Ishikawa (cell line): ENCODE data around the gene SSBP3.

Experiments used
- EP300 ChIP-seq: IDR thresholded peaks from 2 replicates; pipeline ENCODE4 v1.6.1; 2012; ENCODE audit warnings: borderline replicate concordance
- TAF1 ChIP-seq: IDR thresholded peaks from 2 replicates; pipeline ENCODE4 v1.6.1; 2012; ENCODE audit warnings: low read depth, mild to moderate bottlenecking
- YY1 ChIP-seq: IDR thresholded peaks from 2 replicates; pipeline ENCODE4 v1.6.1; 2012; ENCODE audit warnings: low read depth
- TF ChIP-seq, protein P1 (sequence below): IDR thresholded peaks from 2 replicates; pipeline ENCODE4 v1.6.1; 2012
- TF ChIP-seq, protein P2 (sequence below): IDR thresholded peaks from 2 replicates; pipeline ENCODE4 v1.6.1; 2012

DNA sequence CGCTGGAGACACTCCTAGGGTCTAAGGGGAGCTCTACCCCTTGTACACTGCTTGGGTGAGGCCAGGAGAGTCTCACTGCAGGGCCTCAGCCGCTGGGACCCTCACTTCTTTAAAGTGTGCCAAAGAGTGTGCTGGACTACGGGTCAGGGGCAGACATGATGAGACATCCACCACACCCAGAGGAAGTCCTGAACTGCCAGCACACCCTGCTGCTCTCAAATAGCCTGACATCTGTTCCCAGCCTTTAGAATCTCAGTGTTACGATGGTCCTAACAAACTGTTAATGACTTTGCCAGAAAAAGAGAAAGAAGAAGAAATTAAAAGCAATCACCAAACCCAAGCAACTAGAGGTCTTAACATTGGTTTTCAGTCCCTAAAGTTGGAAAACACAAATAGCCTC, 157.2 kb downstream of the SSBP3 start:
- no peak for TF ChIP-seq TAF1
- TF ChIP-seq, protein P1, sequence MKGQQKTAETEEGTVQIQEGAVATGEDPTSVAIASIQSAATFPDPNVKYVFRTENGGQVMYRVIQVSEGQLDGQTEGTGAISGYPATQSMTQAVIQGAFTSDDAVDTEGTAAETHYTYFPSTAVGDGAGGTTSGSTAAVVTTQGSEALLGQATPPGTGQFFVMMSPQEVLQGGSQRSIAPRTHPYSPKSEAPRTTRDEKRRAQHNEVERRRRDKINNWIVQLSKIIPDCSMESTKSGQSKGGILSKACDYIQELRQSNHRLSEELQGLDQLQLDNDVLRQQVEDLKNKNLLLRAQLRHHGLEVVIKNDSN: no peak
- TF ChIP-seq, protein P2, sequence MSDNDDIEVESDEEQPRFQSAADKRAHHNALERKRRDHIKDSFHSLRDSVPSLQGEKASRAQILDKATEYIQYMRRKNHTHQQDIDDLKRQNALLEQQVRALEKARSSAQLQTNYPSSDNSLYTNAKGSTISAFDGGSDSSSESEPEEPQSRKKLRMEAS: no peak
- no peak for TF ChIP-seq EP300
- TF ChIP-seq YY1: no peak
